A549 (cell line): Measurements from ENCODE around the gene KLRC4.
"Not testable (repeated sequence)": the region's sequence is repeated elsewhere in the genome, so short reads cannot be mapped to it uniquely, and the experiment has no call there.

Source experiments
- REST ChIP-seq: fragments of 200-600 bp; sonication (generic); IDR thresholded peaks from 2 replicates; pipeline ENCODE4 v1.6.1; 2016; ENCODE audit warnings: antibody characterized with exemption, mild to moderate bottlenecking, moderate library complexity
- TF ChIP-seq, protein P1 (sequence below): fragments of >200 bp; sonication (Bioruptor Twin); formaldehyde crosslinking; IDR thresholded peaks from 3 replicates; pipeline ENCODE4 v1.5.1; 2016

DNA sequence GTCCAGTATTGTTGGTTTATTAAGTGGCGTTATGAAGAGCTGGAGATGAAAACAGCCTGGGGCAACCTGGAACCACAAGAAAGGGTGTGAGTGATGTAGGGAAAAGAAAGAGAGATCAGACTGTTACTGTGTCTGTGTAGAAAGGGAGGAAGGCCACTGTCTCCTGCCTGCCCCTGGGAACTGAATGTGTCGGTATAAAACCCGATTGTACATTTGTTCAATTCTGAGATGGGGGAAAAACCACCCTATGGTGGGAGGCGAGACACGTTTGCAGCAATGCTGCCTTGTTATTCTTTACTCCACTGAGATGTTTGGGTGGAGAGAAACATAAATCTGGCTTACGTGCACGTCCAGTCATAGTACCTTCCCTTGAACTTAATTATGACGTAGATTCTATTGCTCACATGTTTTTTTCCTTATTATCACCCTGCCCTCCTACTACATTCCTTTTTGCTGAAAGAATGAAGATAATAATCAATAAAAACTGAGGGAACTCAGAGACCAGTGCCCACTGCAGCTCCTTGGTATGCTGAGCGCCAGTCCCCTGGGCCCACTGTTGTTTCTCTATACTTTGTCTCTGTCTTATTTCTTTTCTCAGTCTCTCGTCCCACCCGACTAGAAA, 14.9 kb downstream of the KLRC4 start:
- TF ChIP-seq, protein P1, sequence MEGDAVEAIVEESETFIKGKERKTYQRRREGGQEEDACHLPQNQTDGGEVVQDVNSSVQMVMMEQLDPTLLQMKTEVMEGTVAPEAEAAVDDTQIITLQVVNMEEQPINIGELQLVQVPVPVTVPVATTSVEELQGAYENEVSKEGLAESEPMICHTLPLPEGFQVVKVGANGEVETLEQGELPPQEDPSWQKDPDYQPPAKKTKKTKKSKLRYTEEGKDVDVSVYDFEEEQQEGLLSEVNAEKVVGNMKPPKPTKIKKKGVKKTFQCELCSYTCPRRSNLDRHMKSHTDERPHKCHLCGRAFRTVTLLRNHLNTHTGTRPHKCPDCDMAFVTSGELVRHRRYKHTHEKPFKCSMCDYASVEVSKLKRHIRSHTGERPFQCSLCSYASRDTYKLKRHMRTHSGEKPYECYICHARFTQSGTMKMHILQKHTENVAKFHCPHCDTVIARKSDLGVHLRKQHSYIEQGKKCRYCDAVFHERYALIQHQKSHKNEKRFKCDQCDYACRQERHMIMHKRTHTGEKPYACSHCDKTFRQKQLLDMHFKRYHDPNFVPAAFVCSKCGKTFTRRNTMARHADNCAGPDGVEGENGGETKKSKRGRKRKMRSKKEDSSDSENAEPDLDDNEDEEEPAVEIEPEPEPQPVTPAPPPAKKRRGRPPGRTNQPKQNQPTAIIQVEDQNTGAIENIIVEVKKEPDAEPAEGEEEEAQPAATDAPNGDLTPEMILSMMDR = not testable (repeated sequence)
- TF ChIP-seq REST = not testable (repeated sequence)
